SK-N-SH (cell line): ENCODE results near the gene STPG1. TPM values are rescaled to one million over a fixed set of nuclear protein-coding genes. Genes with fewer than 3 reads are reported as not detected.

Source experiments
- CTCF ChIA-PET: fragments of 300-600, 350-600 bp; formaldehyde crosslinking; extraction: SDS; loops from one replicate; lab custom pipeline; 2021; lab: Yijun Ruan, JAX
- POLR2A ChIA-PET: fragments of 350-600 bp; sonication (Branson Sonifier 250); formaldehyde crosslinking; extraction: SDS; loops from one replicate; lab custom pipeline; 2020; ENCODE audit warnings: antibody characterized with exemption, inconsistent platforms; lab: Yijun Ruan, JAX
- DNase-seq: peaks from one replicate; pipeline ENCODE4 v3.0.0; 2012
- H2AFZ ChIP-seq: fragments of 200-600 bp; sonication (generic); 2 replicates; pipeline ENCODE4 v1.8.1; 2016; ENCODE audit warnings: antibody characterized with exemption, mild to moderate bottlenecking, low read depth
- H3F3A ChIP-seq: fragments of 200-600 bp; sonication (generic); replicated peaks from 2 replicates; pipeline ENCODE3; 2016; ENCODE audit warnings: antibody characterized with exemption, mild to moderate bottlenecking; ENCODE audit not compliant: insufficient read depth
- H3K27ac ChIP-seq, 2 experiments: fragments of 200-500 bp in 1 of 2; fragments of 200-600 bp in 1 of 2; sonication (Bioruptor generic) in 1 of 2; sonication (generic), shearing (Covaris generic) in 1 of 2; 2 replicates each; pipeline versions ENCODE4 v1.5.1 to v1.6.1; 2014 to 2016; ENCODE audit warnings: low read depth in 2 of 2, inconsistent platforms in 1 of 2, low read length in 1 of 2, mild to moderate bottlenecking in 1 of 2, mixed read lengths in 1 of 2
- H3K27me3 ChIP-seq: fragments of 200-600 bp; sonication (generic), shearing (Covaris generic); 2 replicates; pipeline ENCODE4 v1.6.1; 2016; ENCODE audit warnings: mixed run types; ENCODE audit not compliant: insufficient read depth
- H3K36me3 ChIP-seq, 2 experiments: fragments of 200-500 bp in 1 of 2; fragments of 200-600 bp in 1 of 2; sonication (Bioruptor generic) in 1 of 2; sonication (generic) in 1 of 2; replicated peaks in 1 of 2; 2 replicates each; pipeline versions ENCODE3 to v1.5.1; 2014 to 2016; ENCODE audit warnings: low read length in 1 of 2, mild to moderate bottlenecking in 1 of 2; ENCODE audit not compliant: insufficient read depth in 2 of 2, control insufficient read depth in 1 of 2
- H3K4me1 ChIP-seq, 2 experiments: fragments of 200-500 bp in 1 of 2; fragments of 200-600 bp in 1 of 2; sonication (Bioruptor generic) in 1 of 2; sonication (generic), shearing (Covaris generic) in 1 of 2; 2 replicates each; pipeline versions ENCODE4 v1.5.1 to v1.6.1; 2014 to 2016; ENCODE audit warnings: low read depth in 1 of 2, low read length in 1 of 2, mixed run types in 1 of 2; ENCODE audit not compliant: insufficient read depth in 2 of 2, control insufficient read depth in 1 of 2
- H3K4me2 ChIP-seq: fragments of 200-600 bp; sonication (generic), shearing (Covaris generic); 2 replicates; pipeline ENCODE4 v1.6.1; 2017; ENCODE audit warnings: mixed run types
- H3K4me3 ChIP-seq, 2 experiments: fragments of 200-500 bp in 1 of 2; fragments of 200-600 bp in 1 of 2; sonication (Bioruptor generic) in 1 of 2; sonication (generic), shearing (Covaris generic) in 1 of 2; 2 replicates each; pipeline versions ENCODE4 v1.5.1 to v1.8.1; 2014 to 2016; ENCODE audit warnings: low read depth in 2 of 2, inconsistent platforms in 1 of 2, low read length in 1 of 2, mild to moderate bottlenecking in 1 of 2, mixed read lengths in 1 of 2, moderate library complexity in 1 of 2
- H3K79me2 ChIP-seq: fragments of 200-600 bp; sonication (generic); 2 replicates; pipeline ENCODE4 v1.8.1; 2017; ENCODE audit warnings: mild to moderate bottlenecking; ENCODE audit not compliant: insufficient read depth
- H3K9ac ChIP-seq: fragments of 200-600 bp; sonication (generic); 2 replicates; pipeline ENCODE4 v1.6.1; 2017; ENCODE audit warnings: mixed run types
- H3K9me2 ChIP-seq: fragments of 200-600 bp; sonication (generic); 2 replicates; pipeline ENCODE4 v1.6.1; 2017; ENCODE audit warnings: mixed run types
- H3K9me3 ChIP-seq: fragments of 200-600 bp; sonication (generic); 2 replicates; pipeline ENCODE4 v1.6.1; 2017; ENCODE audit warnings: mixed run types, mild to moderate bottlenecking, moderate library complexity
- H4K20me1 ChIP-seq: fragments of 200-600 bp; sonication (generic); 2 replicates; pipeline ENCODE4 v1.6.1; 2017; ENCODE audit warnings: mild to moderate bottlenecking, mixed run types; ENCODE audit not compliant: insufficient read depth
- CHD2 ChIP-seq: fragments of 150-350 bp; IDR thresholded peaks from 2 replicates; pipeline ENCODE4 v1.6.1; 2018; ENCODE audit warnings: low read length; ENCODE audit not compliant: partially characterized antibody
- CTCF ChIP-seq: fragments of 200-600 bp; sonication (generic); IDR thresholded peaks from 2 replicates; pipeline ENCODE4 v1.6.1; 2017; ENCODE audit warnings: antibody characterized with exemption, mild to moderate bottlenecking, moderate library complexity
- ELF1 ChIP-seq: IDR thresholded peaks from 2 replicates; pipeline ENCODE4 v1.4.0; 2012
- EP300 ChIP-seq, 2 experiments: IDR thresholded peaks; 2 replicates each; pipeline versions ENCODE4 v1.4.0 to v1.6.1; 2012; ENCODE audit warnings: borderline replicate concordance in 1 of 2, low read depth in 1 of 2, low read length in 1 of 2
- EZH2phosphoT487 ChIP-seq: fragments of 200-600 bp; sonication (generic); IDR thresholded peaks from 2 replicates; pipeline ENCODE4 v1.6.1; 2017; ENCODE audit warnings: low read depth, mixed run types, mild to moderate bottlenecking, antibody characterized with exemption, moderate library complexity, borderline replicate concordance
- FOSL2 ChIP-seq: IDR thresholded peaks from 2 replicates; pipeline ENCODE4 v1.4.0; 2012; ENCODE audit warnings: low read depth, mild to moderate bottlenecking, moderate library complexity, borderline replicate concordance
- FOXM1 ChIP-seq: IDR thresholded peaks from 2 replicates; pipeline ENCODE4 v1.4.0; 2012; ENCODE audit warnings: low read depth, mild to moderate bottlenecking
- GABPA ChIP-seq: IDR thresholded peaks from 2 replicates; pipeline ENCODE4 v1.4.0; 2012; ENCODE audit warnings: low read depth, mild to moderate bottlenecking
- JUND ChIP-seq: IDR thresholded peaks from 2 replicates; pipeline ENCODE4 v1.4.0; 2012
- MAX ChIP-seq: IDR thresholded peaks from 2 replicates; pipeline ENCODE4 v1.4.0; 2012; ENCODE audit warnings: low read depth
- MEF2A ChIP-seq: IDR thresholded peaks from 2 replicates; pipeline ENCODE4 v1.4.0; 2012; ENCODE audit warnings: low read depth, borderline replicate concordance
- POLR2AphosphoS5 ChIP-seq: IDR thresholded peaks from 2 replicates; pipeline ENCODE4 v1.6.1; 2012; ENCODE audit warnings: low read depth, low read length
- RCOR1 ChIP-seq: fragments of 150-350 bp; IDR thresholded peaks from 2 replicates; pipeline ENCODE4 v1.6.1; 2017; ENCODE audit warnings: antibody characterized with exemption, low read length
- RFX5 ChIP-seq: IDR thresholded peaks from 2 replicates; pipeline ENCODE4 v1.6.1; 2012; ENCODE audit warnings: mild to moderate bottlenecking, improper control_type of control experiment, low read length
- RXRA ChIP-seq: IDR thresholded peaks from 2 replicates; pipeline ENCODE4 v1.4.0; 2012; ENCODE audit warnings: low read depth, mild to moderate bottlenecking, borderline replicate concordance
- SMC3 ChIP-seq: IDR thresholded peaks from 2 replicates; pipeline ENCODE4 v1.6.1; 2012; ENCODE audit warnings: low read depth, low read length, improper control_type of control experiment
- TEAD4 ChIP-seq: IDR thresholded peaks from 2 replicates; pipeline ENCODE4 v1.4.0; 2012; ENCODE audit warnings: mild to moderate bottlenecking, borderline replicate concordance; ENCODE audit not compliant: insufficient read depth
- ZBTB33 ChIP-seq: IDR thresholded peaks from 2 replicates; pipeline ENCODE4 v1.4.0; 2012; ENCODE audit warnings: low read depth, borderline replicate concordance
- WGBS: methylation state at CpG from one replicate; pipeline ENCODE4 v1.1.6; 2017; ENCODE audit warnings: low lambda C conversion rate; 5-methylcytosine and 5-hydroxymethylcytosine counted together
- polyA plus RNA-seq, 3 experiments: library from polyadenylated mRNA; depleted of rRNA; stranded (reverse); fragments of >200 nt; gene quantifications; 2 replicates each; pipeline ENCODE4 v1.2.3, GENCODE V29; 2012

STPG1 gene
- polyA plus RNA-seq, 1 of the 3 experiments (the other 2 are of a cell fraction): 8.7 TPM

GRCh38 chr1:24441996-24442668 lies 28.6 kb upstream of the STPG1 start:
- no peak overlapping the region for H3K4me2 ChIP-seq
- H3K4me3 ChIP-seq: no peak overlapping the region
- peaks cover 0 to 19% of the 10 kb centered on the region in 2 experiments; a peak in 1 of 4 replicates for H3K4me1 ChIP-seq
- DNase-seq: no peak
- 78% methylated on average over 9 of the region's 14 CpGs for WGBS
- no peak overlapping the region for H3K27ac ChIP-seq
- ChIA-PET CTCF (interaction anchor here (0.6 to 1.6 kb wide), 5 partner anchors 27 to 406 kb away, joined by 3 to 4 read pairs (median 3); partner anchors contain the start of gene NIPAL3), POLR2A (no interaction called here)
- no peak overlapping the region for H3K9ac ChIP-seq
- H3K9me2 ChIP-seq: no peaks in the 10 kb centered on the region
- no peaks in the 10 kb centered on the region for H3K9me3 ChIP-seq
- no peak overlapping the region for H2AFZ ChIP-seq
- H3K27me3 ChIP-seq: no peaks in the 10 kb centered on the region
- peaks cover 0 to 8% of the 10 kb centered on the region in 2 experiments for H3K36me3 ChIP-seq
- no peaks in the 10 kb centered on the region for H3K79me2 ChIP-seq
- no peaks in the 10 kb centered on the region for H3F3A ChIP-seq
- no peaks in the 10 kb centered on the region for H4K20me1 ChIP-seq
- TF ChIP-seq MEF2A: no peak
- no peak for TF ChIP-seq TEAD4
- no peak for TF ChIP-seq POLR2AphosphoS5
- no peak for TF ChIP-seq RFX5
- no peak for TF ChIP-seq EZH2phosphoT487
- no peak for TF ChIP-seq EP300 (IDR thresholded peaks at IDR 0.05; ENCODE audit: borderline replicate concordance in 1 of 2, low read depth in 1 of 2, low read length in 1 of 2)
- TF ChIP-seq SMC3: no peak
- no peak for TF ChIP-seq MAX
- no peak for TF ChIP-seq ELF1
- TF ChIP-seq CHD2: no peak
- no peak for TF ChIP-seq GABPA
- TF ChIP-seq RXRA: no peak
- TF ChIP-seq ZBTB33: no peak
- no peak for TF ChIP-seq JUND
- no peak for TF ChIP-seq FOXM1
- TF ChIP-seq FOSL2: no peak
- no peak for TF ChIP-seq CTCF
- TF ChIP-seq RCOR1: no peak
